Left ventricle myocardium inferior (tissue), 1 donor: ENCODE measurements around the gene TGDS. TPM values are rescaled to one million over a fixed set of nuclear protein-coding genes. Genes with fewer than 3 reads are reported as not detected.
A peak's percentile ranks its signal among the peaks of the same experiment; 100 is the strongest.

Experiments
- DNase-seq: peaks from one replicate; pipeline ENCODE4 v3.0.0-alpha.2; 2020
- H3K27ac ChIP-seq: fragments of 200-600 bp; replicated peaks from 2 replicates; pipeline ENCODE4 v1.8.0; 2021
- H3K27me3 ChIP-seq: fragments of 200-600 bp; 2 replicates; pipeline ENCODE4 v1.8.0; 2021; ENCODE audit warnings: low read depth
- H3K36me3 ChIP-seq: fragments of 200-600 bp; 2 replicates; pipeline ENCODE4 v1.8.0; 2021
- H3K4me1 ChIP-seq: fragments of 200-600 bp; 2 replicates; pipeline ENCODE4 v1.8.0; 2021
- H3K4me3 ChIP-seq: fragments of 200-600 bp; 2 replicates; pipeline ENCODE4 v1.8.0; 2021; ENCODE audit warnings: mild to moderate bottlenecking, moderate library complexity
- H3K9me3 ChIP-seq: fragments of 200-600 bp; replicated peaks from 2 replicates; pipeline ENCODE4 v1.8.0; 2021
- intact Hi-C: fragments of 100-400 bp; cut with micrococcal nuclease; formaldehyde crosslinking; loops from one replicate; pipeline ENCODE4 v1.11.0; 2022
- total RNA-seq: library from RNA; stranded (reverse); fragmentation: NEBNext Ultra II Directional; extraction: Animal tissue kit (Norgen Biotek cat#: 25700); gene quantifications from one replicate; pipeline ENCODE4 v1.2.1, GENCODE V29; 2021
- TF ChIP-seq, protein P1 (sequence below): fragments of 200-600 bp; IDR thresholded peaks from 2 replicates; pipeline ENCODE4 v1.8.0; 2021; ENCODE audit warnings: antibody characterized with exemption, mild to moderate bottlenecking, borderline replicate concordance
- donor health status: DM: no; HTN: yes; CAD: no; lungs with severe emphysema.

The TGDS gene
- total RNA-seq, 1 donor from 2014 or later: 3.7 TPM

DNA sequence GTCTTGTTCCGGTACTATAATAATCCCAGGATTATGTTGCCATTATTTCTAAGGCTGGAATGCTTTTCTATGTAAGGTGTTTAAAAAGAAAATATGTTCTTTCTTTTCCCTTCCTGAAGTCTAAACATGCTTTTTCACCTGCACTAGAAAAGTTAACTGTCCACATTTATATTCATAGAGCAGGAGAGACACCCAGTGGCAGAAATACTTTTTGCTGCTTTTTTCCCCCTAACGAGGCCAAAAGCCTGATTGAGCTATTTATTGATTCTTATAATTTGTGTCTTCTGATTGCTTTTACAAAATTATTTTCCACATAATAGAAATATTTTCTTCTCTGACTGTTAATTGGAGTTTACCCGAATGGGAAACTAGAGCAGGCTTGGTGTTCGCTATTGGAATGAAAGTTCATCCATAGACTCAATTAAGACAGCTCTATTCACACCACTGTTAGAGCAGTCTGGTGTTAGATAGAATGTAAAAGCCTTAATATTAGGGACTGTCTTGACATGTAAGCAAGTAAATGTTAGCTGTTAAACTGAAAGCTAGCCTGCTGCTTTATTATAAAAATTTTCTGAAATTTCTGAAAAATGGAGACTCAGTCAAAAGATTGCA is 21.5 kb upstream of the TGDS start:
- TF ChIP-seq, protein P1, sequence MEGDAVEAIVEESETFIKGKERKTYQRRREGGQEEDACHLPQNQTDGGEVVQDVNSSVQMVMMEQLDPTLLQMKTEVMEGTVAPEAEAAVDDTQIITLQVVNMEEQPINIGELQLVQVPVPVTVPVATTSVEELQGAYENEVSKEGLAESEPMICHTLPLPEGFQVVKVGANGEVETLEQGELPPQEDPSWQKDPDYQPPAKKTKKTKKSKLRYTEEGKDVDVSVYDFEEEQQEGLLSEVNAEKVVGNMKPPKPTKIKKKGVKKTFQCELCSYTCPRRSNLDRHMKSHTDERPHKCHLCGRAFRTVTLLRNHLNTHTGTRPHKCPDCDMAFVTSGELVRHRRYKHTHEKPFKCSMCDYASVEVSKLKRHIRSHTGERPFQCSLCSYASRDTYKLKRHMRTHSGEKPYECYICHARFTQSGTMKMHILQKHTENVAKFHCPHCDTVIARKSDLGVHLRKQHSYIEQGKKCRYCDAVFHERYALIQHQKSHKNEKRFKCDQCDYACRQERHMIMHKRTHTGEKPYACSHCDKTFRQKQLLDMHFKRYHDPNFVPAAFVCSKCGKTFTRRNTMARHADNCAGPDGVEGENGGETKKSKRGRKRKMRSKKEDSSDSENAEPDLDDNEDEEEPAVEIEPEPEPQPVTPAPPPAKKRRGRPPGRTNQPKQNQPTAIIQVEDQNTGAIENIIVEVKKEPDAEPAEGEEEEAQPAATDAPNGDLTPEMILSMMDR: peak; percentile 75
- no peaks in the 10 kb centered on the region for H3K4me1 ChIP-seq
- H3K36me3 ChIP-seq: peaks cover 35% of the 10 kb centered on the region
- no peak overlapping the region for H3K4me3 ChIP-seq
- DNase-seq: no peak
- intact Hi-C loops: loop anchor here (5.0 kb wide), 1 partner anchor 180 kb away; no protein-coding TSS in a partner anchor
- no peaks in the 10 kb centered on the region for H3K27me3 ChIP-seq
- no peak overlapping the region for H3K27ac ChIP-seq
- H3K9me3 ChIP-seq: no peaks in the 10 kb centered on the region

DNA sequence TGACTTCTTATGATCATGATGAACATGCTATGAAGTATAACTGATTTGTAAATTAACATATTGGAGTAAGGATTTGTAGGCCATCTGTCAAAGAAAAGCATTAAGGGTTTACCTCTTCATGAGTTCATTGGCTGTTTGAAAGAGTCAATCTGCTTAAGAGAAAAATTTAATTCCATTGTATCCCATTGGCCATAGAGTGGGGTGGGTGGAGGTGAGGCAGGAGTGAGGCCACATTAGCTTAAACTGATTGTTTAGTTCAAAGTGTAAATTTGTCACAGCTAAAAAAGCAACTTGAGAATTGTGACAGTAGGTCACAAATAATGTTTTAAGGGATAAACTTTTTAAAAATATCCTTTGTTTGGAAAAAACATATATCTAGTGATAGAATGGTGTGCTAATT is 17.1 kb upstream of the TGDS start:
- Histone ChIP-seq H3K9me3 (no peaks in the 10 kb centered on the region), H3K4me3 (no peak overlapping the region), H3K36me3 (peaks cover 21% of the 10 kb centered on the region), H3K4me1 (peaks cover 5% of the 10 kb centered on the region), H3K27ac (no peak overlapping the region), H3K27me3 (no peaks in the 10 kb centered on the region)
- TF ChIP-seq, protein P1: no peak
- intact Hi-C loops: no loop called here
- no peak for DNase-seq

DNA sequence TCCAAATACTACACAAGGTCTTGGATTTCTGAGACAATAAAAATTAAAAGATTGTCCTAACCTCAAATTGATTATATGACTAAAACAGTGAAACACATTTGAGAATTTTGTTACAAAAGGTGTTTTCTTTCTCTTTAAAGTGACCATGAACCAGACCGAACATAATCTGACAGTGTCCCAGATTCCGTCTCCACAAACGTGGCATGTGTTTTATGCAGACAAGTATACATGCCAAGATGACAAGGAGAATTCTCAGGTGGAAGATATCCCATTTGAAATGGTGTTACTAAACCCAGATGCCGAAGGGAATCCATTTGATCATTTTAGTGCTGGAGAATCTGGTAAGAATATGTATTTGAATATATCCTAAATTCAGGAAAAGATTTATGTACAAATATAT is 16.1 kb upstream of the TGDS start:
- no peaks in the 10 kb centered on the region for H3K27me3 ChIP-seq
- TF ChIP-seq, protein P1: no peak
- peaks cover 27% of the 10 kb centered on the region for H3K36me3 ChIP-seq
- intact Hi-C loops: no loop called here
- H3K27ac ChIP-seq: no peak overlapping the region
- H3K4me3 ChIP-seq: no peak overlapping the region
- H3K9me3 ChIP-seq: no peaks in the 10 kb centered on the region
- DNase-seq: no peak
- peaks cover 13% of the 10 kb centered on the region for H3K4me1 ChIP-seq

DNA sequence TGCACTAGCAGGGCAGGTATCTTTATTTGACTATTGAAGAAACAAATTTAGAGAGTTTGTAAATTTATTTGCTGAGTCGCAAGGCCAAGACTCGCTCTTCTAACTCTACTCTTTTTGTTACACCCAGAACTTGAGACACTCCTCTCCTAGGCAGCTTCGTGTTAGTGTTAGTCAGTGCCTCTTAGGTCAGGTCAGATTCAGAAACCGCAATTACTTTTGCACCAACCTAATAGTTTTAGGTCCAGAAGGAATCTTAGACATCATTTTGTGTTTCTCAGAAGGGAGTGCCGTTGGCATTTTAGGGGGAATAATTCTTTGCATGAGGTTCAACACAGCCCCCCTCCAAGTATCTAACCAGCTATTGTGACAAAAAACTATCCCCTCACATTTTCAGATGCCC is 14.5 kb upstream of the TGDS start:
- TF ChIP-seq, protein P1: no peak
- intact Hi-C loops: no loop called here
- no peaks in the 10 kb centered on the region for H3K9me3 ChIP-seq
- peaks cover 13% of the 10 kb centered on the region for H3K4me1 ChIP-seq
- no peaks in the 10 kb centered on the region for H3K27me3 ChIP-seq
- no peak for DNase-seq
- H3K4me3 ChIP-seq: no peak overlapping the region
- H3K27ac ChIP-seq: no peak overlapping the region
- peaks cover 40% of the 10 kb centered on the region for H3K36me3 ChIP-seq

DNA sequence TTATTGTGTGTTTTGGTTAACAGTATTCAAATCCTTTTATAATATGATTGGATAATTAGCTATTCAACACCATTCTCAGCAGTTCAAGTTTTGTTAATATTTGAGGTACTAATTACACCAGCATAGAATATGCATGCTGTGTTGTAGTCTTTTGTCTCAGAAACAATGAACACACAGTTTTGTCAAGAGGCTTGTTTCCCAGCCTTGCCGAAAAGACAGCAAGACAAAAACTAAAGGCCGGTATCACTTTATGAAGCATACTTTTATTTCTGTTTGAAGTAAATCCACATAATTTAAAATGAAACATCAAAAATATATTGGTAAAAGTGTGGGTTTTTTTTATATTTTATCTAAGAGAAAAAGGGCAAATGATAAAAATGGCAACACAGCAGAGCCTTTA is 13.2 kb upstream of the TGDS start:
- Histone ChIP-seq H3K4me1 (peaks cover 13% of the 10 kb centered on the region), H3K27ac (peak overlapping the region; percentile 56), H3K4me3 (peak overlapping the region; percentile 28), H3K36me3 (peaks cover 34% of the 10 kb centered on the region), H3K9me3 (no peaks in the 10 kb centered on the region), H3K27me3 (no peaks in the 10 kb centered on the region)
- TF ChIP-seq, protein P1: no peak
- no peak for DNase-seq
- intact Hi-C loops: no loop called here
